HG02943 (cell line): ENCODE data around the gene CACNG4.

Experiments used
- ATAC-seq: cut with Tn5 transposase; IDR thresholded peaks from one replicate; pipeline ENCODE4 v1.9.1; 2021; ENCODE audit warnings: mild to moderate bottlenecking, low read depth, moderate library complexity; ENCODE audit not compliant: unreplicated experiment

CACNG4 gene

GRCh38 chr17:67054011-67054591 is 89.6 kb downstream of the CACNG4 start:
- no peak for ATAC-seq

GRCh38 chr17:67054608-67055007 is 90.1 kb downstream of the CACNG4 start:
- no peak for ATAC-seq

- ATAC-seq = no peak
Measured at GRCh38 chr17:67055041-67055443, 90.5 kb downstream of the CACNG4 start.

- no peak for ATAC-seq
Measured at GRCh38 chr17:67055811-67056745, 91.6 kb downstream of the CACNG4 start.

GRCh38 chr17:67056746-67057490 is 92.4 kb downstream of the CACNG4 start:
- no peak for ATAC-seq

- no peak for ATAC-seq
Measured at GRCh38 chr17:67058036-67058435, 93.5 kb downstream of the CACNG4 start.

GRCh38 chr17:67059372-67059771 is 94.9 kb downstream of the CACNG4 start:
- no peak for ATAC-seq

GRCh38 chr17:67063141-67063540 is 98.6 kb downstream of the CACNG4 start:
- no peak for ATAC-seq

- no peak for ATAC-seq
Measured at GRCh38 chr17:67066717-67067116, 102.2 kb downstream of the CACNG4 start.

- ATAC-seq = no peak
Measured at GRCh38 chr17:67067571-67068482, 103.3 kb downstream of the CACNG4 start.

GRCh38 chr17:67068999-67069398 is 104.5 kb downstream of the CACNG4 start:
- ATAC-seq = no peak

- no peak for ATAC-seq
Measured at GRCh38 chr17:67069603-67070136, 105.2 kb downstream of the CACNG4 start.

GRCh38 chr17:67071595-67071994 is 107.1 kb downstream of the CACNG4 start:
- ATAC-seq = no peak

- no peak for ATAC-seq
Measured at GRCh38 chr17:67072885-67073284, 108.4 kb downstream of the CACNG4 start.

- no peak for ATAC-seq
Measured at GRCh38 chr17:67074781-67075180, 110.3 kb downstream of the CACNG4 start.

GRCh38 chr17:67076290-67076689 is 111.8 kb downstream of the CACNG4 start:
- no peak for ATAC-seq

GRCh38 chr17:67078292-67078691 is 113.8 kb downstream of the CACNG4 start:
- ATAC-seq = no peak

- ATAC-seq = no peak
Measured at GRCh38 chr17:67079491-67079890, 115.0 kb downstream of the CACNG4 start.

GRCh38 chr17:67080804-67081203 is 116.3 kb downstream of the CACNG4 start:
- no peak for ATAC-seq

GRCh38 chr17:67082107-67082506 is 117.6 kb downstream of the CACNG4 start:
- peak; percentile 76 for ATAC-seq
